HG03354 (cell line): ENCODE measurements around the gene NARS2.
"Not testable (repeated sequence)": the region's sequence is repeated elsewhere in the genome, so short reads cannot be mapped to it uniquely, and the experiment has no call there.

Experiments
- ATAC-seq: cut with Tn5 transposase; IDR thresholded peaks from one replicate; pipeline ENCODE4 v1.9.1; 2021; ENCODE audit warnings: mild to moderate bottlenecking; ENCODE audit not compliant: unreplicated experiment, poor library complexity, severe bottlenecking

Gene NARS2

DNA sequence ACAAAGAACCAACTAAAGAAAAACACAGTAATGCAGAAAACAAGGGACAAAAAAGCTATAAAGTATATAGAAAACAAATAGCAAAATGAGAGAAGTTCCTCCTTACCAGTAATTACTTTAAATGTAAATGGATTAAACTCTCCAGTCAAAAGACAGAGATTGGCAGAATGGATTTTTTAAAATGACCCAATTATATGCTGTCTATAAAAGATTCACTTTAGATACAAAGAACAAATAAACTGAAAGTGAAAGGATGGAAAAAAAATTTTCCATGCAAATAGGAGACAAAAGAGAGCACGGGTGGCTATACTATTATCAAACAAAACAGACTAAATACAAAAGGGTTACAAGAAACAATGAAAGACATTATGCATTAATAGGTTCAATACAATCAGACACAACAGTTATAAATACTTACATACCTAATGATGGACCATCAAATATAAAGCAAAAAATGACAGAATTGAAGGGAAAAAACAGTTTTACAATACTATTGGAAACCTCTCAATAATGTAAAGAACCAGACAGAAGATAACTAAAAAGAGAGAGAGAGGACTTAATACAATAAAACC, 64.6 kb downstream of the NARS2 start:
- no peak for ATAC-seq

DNA sequence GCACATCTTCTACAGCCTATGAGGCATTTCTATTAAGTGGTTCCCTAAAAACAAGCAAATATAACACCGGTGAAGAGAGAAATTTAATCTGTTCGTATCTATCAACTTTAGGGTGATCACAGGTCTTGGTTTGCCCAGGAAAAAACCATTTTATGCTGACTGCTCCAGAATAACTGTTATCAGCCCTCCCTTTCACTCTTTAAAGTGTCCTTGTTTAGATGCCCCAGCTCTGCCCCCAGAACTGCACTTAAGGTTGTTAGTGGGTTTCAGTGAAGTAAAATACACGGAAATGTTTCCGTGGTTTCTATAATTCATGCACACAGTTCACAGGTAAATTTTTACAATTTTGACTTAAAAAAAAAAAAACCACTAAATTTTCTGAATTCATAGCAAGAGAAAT, 70.0 kb downstream of the NARS2 start:
- ATAC-seq, result no peak

DNA sequence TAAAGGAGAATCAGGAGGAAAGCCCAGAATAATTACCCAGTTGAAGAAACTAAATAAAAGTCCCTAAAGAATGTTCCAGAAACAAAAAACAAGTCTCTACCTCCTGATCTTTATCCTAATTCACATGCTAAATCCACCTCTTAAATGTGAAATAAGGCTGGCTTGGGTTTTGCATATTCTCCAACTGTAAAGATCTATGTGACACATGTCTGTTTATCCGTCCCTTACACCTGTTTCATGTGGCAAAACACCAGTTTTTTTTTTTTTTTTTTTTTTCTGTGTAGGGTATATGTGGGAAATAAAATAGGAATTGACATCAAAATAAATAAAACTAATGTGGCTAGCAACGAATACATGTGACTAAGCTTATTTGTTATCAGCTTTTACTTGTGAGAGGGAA, 70.5 kb downstream of the NARS2 start:
- ATAC-seq, result no peak

DNA sequence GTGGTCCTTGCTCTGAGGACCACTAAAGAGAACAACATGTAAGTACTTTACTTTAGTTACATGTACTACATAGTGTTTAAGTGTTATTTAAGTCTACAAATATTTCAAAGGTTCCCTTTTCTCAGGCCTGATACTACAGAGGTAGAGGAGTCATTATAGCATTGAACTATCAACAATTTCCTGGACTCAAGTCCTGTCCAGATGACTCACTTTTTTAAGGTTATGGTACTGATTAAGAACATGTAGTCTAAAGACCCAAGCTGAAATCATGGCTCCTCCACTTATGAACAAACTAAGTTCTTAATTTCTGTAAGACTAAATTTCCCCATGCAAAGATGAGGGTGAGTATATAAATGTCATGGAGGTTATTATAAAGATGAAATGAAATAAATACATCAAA, 74.7 kb downstream of the NARS2 start:
- no peak for ATAC-seq

DNA sequence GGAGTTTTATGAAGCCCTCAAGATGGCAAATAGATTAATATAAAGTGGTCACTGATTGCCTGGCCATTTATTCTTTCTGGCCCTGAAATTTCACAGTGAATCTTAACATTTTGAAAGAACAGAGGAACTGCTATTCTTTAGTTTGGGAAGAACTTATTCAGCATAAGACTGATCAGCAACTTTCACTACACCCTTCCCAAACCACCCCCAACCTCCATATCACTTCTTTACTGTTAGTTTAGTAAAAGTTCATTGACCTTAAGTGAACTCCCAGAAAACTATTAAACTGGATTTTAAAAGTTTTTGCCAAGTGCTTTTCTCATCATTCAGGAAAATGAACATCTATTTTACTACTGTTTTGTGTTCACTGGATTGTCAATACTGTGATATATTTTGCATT, 77.4 kb downstream of the NARS2 start:
- ATAC-seq, result no peak

DNA sequence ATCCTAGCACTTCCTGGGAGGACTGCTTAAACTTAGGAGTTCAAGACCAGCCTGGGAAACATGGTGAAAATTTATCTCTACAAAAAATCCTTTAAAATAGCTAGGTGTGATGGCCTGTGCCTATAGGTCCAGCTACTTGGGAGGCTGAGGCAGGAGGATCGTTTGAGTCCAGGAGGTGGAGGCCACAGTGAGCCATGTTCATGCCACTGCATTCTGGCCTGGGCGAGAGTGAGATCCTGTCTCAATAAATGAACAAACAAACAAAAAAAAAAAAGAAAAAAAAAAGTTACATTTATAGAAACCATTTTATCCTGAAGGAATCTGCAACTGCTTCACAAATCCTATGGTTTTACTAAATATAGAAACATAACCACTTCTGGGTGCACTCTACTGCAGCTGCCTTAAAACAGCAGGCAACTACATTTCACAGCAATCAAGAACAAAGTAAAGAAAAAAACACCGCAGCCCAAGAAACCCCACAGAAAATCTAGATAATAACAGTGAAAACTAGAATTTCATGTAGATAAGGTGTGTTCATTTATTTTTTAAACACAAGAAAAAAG, 81.2 kb downstream of the NARS2 start:
- no peak for ATAC-seq

DNA sequence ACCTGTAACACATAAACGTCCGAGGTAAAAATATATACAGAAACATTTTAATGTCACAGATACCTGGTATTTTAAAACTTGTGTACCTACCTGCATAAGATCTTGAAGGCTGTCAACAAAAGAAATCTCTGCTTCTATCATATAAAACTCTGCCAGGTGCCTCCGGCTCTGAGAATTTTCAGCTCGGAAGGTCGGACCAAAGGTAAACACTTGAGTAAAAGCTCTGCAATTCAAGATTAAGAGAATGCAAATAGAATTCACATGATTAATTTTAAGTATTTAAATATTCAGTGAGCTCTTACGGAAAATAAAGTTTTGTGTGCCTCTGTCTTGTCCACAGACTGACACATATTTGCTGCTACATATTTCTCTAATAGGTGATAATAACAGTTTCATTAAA, 81.7 kb downstream of the NARS2 start:
- ATAC-seq, result no peak

DNA sequence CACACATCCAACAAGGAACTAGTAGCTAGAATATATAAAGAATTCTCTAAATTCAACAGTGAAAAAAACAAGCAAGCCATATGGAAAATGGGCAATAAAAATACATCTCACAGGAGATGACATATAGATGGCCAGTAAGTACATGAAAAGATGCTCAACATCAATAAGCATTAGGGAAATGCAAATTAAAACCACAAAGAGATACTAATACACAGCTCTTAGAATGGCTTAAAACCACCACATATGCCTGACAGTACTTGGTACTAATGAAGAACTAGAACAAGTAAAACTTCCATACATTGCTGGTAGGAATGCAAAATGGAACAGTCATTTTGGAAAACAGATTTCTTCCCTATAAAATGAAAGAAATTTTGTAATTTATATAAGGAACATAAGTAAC, 85.5 kb downstream of the NARS2 start:
- no peak for ATAC-seq

DNA sequence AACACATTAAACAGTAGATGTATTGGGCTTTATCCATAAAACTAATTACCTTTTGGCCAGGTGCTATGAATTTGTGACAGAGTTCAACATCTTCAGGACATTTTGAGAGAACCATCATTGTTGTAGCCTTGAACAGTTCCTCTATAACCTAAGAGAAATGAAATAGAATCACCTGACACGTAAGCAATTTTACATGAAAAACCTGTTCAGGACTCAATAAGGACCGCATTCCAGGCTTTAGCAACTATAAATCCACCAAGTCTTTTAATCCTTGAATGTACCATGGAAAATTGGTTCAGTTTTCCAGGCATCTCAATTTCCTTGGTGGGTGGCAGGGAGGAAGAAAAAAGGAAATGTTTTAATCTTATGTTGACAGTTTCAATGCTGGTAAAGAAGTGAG, 96.1 kb downstream of the NARS2 start:
- no peak for ATAC-seq

DNA sequence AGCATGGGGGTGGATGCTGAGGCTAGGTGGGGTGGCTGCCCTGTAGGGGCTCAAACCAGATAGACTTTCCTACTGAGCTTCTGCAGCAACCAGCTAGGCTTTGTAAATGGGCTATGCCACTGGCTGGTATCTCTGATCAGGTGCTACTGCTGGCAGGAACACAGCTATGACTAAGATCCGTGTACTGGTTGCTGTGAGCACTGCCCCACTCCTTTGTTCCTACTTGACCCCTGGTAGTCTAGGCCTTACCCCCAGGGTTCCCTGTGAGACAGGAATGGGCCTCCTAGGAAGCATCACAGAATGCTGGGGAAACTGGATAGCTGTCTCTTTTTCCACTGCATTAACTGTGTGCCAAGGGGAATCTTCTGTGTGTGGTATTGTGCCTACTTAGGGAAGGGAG, 98.6 kb downstream of the NARS2 start:
- ATAC-seq, result no peak

DNA sequence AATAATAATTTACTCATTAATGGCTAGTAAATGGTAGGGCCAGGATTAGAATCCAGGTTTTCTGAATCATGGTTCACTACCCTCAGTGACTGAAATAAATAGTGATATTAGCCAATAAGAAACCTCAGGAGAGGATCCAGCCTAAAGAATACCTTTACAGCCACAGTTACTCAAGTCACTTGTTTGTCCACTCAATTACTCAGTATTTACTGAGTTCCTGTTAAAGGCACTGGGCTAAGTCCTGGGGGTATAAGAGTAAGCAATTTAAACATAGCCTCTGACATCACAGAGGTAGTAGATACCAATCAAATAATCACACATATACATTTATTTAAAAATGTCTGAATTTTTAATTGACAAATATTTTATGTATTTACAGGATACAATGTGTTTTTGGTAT, 100.2 kb downstream of the NARS2 start:
- no peak for ATAC-seq

DNA sequence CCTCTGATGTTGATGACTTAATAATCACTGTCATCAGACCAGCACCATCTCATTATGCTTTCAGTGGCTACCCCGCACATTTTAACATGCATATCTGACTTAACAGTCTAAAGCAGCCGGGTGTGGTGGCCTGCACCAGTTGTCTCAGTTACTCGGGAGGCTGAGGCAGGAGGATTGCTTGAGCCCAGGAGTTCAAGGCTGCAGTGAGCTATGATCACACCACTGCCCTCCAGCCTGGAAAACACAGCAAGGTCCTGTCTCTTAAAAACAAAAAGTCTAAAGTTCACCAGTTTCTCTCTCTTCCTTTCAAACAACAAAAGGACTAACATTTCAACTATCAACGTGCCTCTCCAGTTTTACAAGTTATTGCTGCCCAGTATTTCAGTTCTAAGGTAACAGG, 101.8 kb downstream of the NARS2 start:
- no peak for ATAC-seq

DNA sequence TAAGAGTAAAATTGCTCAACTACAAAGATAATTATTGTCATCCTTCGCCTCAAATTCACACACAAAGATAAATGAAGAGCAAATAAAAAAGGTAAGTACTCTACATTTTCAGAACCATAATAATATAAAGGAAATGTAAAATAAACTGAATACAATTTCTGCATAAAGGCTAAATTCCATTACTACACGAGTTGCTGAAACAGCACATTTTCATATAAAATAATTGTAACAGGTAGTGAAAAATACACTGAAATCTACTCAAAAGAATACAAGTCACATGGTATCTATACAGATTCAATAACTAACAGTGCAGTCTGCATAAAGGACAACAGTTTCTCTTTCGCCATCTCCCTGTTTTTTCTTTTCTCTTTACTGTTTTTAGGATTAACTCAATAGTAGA, 102.3 kb downstream of the NARS2 start:
- no peak for ATAC-seq

DNA sequence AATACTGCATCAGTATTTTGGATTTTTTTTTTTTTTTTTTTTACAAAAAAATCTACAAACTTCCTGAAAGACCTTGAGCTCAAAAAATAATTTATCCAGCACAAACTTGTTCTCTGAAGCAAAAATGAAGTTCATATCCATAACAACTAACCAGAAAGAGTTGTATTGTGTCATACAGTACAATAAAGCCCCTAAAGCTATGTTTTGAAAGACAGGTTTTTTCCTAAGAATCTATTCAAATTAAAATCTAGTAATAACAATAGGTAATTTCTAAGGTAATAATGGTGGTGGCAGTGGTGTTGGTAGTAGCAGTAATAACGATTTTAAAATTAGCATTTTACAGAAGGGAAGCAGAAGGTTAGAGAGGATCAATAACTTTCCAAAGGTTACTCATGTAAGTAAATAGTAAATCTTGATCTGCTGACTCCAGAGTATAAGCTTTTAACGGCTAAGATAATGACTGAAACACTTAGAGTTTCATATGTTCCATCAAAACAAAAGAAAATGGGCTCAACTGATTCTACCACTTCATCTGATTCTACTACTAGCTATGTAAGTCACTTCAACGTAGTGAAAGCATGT, 103.7 kb downstream of the NARS2 start:
- no peak for ATAC-seq

DNA sequence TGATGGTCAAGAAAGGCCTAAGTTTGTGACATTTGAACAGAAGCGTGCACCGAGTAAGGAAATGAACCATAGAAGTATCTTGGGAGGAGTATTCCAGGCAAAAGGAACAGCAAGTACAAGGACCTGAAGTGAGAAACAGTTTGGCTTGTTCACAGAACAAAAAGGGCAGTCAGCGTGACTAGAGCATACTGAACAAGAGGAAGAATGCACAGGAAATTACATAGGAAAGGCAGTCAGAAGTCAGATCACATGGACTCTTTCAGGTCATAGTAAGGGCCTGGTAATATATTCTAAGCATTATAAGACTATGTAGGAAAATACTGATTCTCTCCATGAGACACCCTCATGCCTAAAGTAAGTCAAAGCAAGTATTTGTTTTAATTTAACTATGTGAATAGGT, 104.8 kb downstream of the NARS2 start:
- no peak for ATAC-seq

DNA sequence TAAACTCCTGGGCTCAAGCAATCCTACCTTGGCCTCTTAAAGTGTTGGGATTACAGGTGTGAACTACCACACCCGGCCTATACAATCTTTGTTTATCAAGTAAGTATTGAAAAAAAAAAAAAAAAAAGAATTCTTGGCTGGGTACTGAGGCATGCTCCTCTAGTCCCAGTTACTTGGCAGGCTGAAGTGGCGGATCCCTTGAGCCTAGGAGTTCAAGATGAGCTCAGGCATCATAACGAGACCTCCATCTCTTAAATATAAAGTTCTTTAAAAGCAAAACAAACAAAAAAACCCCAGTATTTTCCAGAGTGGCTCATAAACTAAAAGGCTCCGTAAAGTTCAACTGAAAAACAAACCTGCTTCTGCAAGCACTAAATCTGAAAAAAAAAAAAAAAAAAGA, 106.7 kb downstream of the NARS2 start:
- ATAC-seq, result no peak

DNA sequence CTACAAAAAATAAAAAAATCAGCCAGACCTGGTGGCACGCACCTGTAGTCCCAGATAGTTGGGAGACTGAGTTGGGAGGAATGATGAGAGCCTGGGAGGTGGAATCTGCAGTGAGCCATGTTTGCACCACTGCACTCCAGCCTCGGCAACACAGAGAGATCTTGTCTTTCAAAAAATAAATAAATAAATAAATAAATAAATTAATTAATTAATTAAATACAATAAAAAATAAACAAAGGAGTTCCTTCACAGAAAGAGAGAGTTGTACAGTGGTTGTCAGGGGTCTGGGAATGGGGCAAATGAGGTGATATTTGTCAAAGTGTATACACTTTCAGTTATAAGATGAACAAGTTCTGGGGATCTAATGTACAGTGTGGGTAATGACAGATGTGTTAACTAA, 107.3 kb downstream of the NARS2 start:
- no peak for ATAC-seq

DNA sequence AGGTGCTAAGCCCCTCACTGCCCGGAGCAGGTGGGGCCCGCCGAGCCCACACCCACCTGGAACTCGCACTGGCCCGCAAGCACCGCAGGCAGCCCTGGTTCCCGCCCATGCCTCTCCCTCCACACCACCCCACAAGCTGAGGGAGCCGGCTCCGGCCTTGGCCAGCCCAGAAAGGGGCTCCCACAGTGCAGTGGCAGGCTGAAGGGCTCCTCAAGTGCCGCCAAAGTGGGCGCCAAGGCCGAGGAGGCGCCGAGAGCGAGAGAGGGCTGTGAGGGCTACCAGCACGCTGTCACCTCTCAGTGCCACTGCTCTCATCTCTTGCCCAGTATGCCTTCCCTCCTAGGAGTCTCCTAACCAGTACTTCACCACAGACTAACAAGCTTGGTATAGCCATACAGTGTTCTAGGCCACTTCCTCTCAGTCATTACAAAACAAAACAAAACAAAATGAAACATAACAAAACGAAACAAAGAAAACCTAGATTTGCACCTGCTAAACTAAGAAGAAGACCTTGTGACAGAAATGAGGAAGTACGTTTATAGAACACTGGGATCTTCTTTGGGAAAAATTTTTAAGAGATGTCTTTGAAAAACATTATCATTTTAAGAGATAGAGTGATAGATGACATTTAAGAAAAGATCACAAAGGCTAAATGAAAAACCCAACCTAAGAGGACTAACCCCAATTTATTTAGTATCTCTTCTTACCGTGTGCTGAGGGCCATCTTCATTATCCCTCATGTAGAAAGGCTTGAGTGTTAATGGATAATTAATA, 109.3 kb downstream of the NARS2 start:
- ATAC-seq, result peak; percentile 99

DNA sequence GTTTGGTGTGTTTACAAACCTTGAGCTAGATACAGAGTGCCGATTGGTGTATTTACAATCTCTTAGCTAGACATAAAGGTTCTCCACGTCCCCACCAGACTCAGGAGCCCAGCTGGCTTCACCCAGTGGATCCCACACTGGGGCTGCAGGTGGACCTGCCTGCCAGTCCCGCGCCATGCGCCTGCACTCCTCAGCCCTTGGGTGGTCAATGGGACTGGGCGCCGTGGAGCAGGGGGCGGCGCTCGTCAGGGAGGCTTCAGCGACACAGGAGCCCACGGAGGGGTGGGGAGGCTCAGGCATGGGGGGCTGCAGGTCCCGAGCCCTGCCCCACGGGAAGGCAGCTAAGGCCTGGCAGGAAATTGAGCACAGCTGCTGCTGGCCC, 109.9 kb downstream of the NARS2 start:
- not testable (repeated sequence) for ATAC-seq

DNA sequence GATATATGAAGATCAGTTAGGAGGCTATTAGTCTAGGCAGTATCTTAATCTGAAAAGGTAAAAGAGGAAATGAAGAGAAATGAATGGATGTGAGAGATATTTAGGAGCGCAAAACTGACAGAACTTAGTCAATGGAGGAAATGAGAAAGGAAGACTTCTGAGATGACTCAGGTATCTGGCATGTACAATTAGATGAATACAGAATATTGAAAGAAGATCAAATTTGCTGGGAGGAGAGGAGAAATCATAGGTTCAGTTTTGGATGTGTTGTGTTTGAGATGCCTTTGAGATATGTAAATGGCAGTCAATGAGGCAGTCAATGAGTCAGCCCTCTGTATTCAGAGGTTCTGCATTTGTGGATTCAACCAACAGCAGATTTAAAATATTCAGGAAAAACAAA, 114.2 kb downstream of the NARS2 start:
- ATAC-seq, result no peak

DNA sequence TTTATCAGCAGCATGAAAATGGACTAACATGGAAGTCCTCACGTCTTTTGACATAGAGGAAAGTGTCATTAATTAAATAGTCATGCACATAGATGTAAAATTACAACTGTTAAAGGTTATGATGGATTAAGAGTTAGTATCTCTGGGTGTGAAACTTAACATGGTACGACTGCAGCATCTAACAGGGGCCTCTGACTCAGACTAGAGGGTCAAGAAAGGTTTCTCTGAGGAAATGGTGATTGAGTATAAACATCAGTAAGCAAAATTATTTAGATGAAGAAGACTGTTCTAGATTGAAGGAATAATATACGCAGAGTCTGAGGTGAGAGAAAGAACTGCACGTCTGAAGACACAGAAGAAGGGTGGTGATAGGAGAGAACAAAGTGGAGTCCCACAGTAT, 114.9 kb downstream of the NARS2 start:
- no peak for ATAC-seq
